ENCODE results near the gene ARHGDIG.

Gene ARHGDIG

GRCh38 chr16:290681-291405 is 10.5 kb downstream of the ARHGDIG start:
- no peaks in the 10 kb centered on the region for H3K9me3 ChIP-seq (ENCODE audit: control insufficient read depth, insufficient read depth, low read length)
- H3K36me3 ChIP-seq (ENCODE audit: insufficient read depth, low read length), result no peaks in the 10 kb centered on the region; the same call in none of the 2 replicates
- no peak overlapping the region for H3K9ac ChIP-seq (ENCODE audit: low read depth, low read length)
- no peaks in the 10 kb centered on the region for H3K4me1 ChIP-seq (ENCODE audit: insufficient read depth, low read length)

DNA sequence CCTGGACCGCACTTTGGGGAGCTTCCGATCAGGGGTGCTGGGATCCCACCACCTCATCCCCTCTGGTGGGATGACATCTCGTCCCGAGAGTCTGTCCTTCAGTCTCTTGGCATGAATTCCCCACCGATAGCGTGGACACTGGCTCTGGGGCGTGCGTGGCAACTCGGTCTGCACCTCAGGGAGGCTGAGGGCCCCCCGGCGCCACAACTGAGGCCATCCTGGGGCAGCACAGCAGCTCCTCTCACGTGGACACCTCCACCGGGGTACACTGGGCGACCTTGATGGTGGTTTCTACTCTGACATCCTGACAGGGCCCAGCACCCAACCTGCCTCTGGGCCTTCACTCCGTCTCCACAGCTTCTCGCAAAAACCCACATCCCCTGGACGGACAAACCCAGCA is 11.1 kb downstream of the ARHGDIG start:
- Histone ChIP-seq H3K9ac (ENCODE audit: low read depth, low read length) (no peak overlapping the region), H3K4me1 (ENCODE audit: insufficient read depth, low read length) (no peaks in the 10 kb centered on the region), H3K9me3 (ENCODE audit: control insufficient read depth, insufficient read depth, low read length) (no peaks in the 10 kb centered on the region), H3K36me3 (ENCODE audit: insufficient read depth, low read length) (no peaks in the 10 kb centered on the region; the same call in none of the 2 replicates)

DNA sequence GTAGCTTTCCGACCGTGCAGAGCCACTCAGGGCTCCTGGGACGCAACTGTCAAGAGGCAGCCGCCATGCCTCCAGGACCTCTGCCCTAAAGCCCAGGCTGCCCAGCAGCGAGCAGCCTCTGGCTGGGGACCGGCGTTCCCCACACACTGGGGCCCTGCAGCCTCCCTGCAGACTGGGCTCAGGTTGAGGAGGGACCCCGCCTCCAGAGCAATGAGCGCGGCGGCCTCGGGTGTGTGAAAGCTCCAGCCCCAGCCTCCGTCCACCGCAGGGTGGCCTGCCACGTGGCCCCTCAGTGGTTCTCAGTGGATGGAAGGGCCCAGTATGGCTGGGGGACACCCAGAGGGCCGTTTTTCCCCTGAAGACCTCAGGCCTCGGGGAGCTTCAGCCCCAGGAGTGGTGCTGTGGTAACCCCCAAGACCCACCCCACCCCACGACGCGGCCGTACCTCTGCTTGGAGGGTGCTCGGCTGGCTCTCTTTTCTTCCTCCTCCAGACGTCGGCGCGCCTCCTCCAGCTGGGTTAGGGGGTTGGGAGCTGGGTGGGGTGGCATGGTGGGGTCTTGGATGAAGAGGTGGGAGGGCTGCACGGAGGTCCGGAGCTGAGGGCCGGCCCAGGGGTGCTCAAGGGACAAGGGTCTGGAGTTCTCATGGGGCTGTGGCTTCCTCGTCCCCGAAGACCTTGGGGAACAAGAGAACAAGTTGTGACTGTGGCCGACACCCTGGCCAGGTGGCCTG is 12.8 kb downstream of the ARHGDIG start:
- H3K36me3 ChIP-seq (ENCODE audit: insufficient read depth, low read length), result no peaks in the 10 kb centered on the region; the same call in none of the 2 replicates
- no peaks in the 10 kb centered on the region for H3K9me3 ChIP-seq (ENCODE audit: control insufficient read depth, insufficient read depth, low read length)
- no peak overlapping the region for H3K9ac ChIP-seq (ENCODE audit: low read depth, low read length)
- H3K4me1 ChIP-seq (ENCODE audit: insufficient read depth, low read length), result no peaks in the 10 kb centered on the region

- no peaks in the 10 kb centered on the region; the same call in none of the 2 replicates for H3K36me3 ChIP-seq (ENCODE audit: insufficient read depth, low read length)
- H3K4me1 ChIP-seq (ENCODE audit: insufficient read depth, low read length), result no peaks in the 10 kb centered on the region
These were observed 15.9 kb downstream of the ARHGDIG start for GRCh38 chr16:296276-296675.

DNA sequence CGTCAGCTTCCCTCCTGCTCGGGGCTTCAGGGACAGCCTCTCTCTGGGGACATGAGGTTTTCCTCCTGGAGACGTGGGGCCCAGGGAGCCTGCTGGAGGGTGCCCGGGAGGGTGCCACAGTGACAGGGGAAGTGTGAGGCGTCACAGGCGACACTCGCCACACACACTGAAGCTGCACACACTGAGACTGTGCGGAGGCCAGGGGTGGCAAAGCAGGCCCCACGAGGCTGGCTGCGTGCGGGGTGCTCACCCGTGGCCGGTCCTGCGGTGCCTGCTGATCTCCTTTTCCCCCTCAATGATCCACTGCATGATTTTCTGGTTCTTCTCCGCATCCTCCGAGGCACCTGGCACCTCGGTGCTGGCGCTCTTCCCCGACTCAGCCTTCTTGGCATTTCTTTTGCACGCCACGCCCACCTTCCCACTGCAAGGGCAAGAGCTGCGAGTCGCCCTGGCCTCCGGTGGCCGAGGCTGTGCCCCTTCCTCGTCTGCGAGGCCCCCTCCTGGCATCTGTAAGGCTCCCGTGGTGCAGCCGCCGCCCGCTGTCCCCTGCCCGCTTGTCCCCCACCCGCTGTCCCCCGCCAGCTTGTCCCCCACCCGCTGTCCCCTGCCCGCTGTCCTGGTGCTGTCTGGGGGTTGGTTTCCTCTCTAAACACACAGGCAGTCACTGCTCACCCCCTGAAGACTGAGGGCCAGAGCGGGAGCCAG is 16.6 kb downstream of the ARHGDIG start:
- Histone ChIP-seq H3K9me3 (ENCODE audit: control insufficient read depth, insufficient read depth, low read length) (no peaks in the 10 kb centered on the region), H3K36me3 (ENCODE audit: insufficient read depth, low read length) (peaks cover under 1% of the 10 kb centered on the region; the same call in 1 of the 2 replicates), H3K9ac (ENCODE audit: low read depth, low read length) (no peak overlapping the region), H3K4me1 (ENCODE audit: insufficient read depth, low read length) (no peaks in the 10 kb centered on the region)

More at GRCh38 chr16:296276-296675, 15.9 kb downstream of the ARHGDIG start:
- H3K9me3 ChIP-seq (ENCODE audit: control insufficient read depth, insufficient read depth, low read length), result no peaks in the 10 kb centered on the region
- no peak overlapping the region for H3K9ac ChIP-seq (ENCODE audit: low read depth, low read length)

DNA sequence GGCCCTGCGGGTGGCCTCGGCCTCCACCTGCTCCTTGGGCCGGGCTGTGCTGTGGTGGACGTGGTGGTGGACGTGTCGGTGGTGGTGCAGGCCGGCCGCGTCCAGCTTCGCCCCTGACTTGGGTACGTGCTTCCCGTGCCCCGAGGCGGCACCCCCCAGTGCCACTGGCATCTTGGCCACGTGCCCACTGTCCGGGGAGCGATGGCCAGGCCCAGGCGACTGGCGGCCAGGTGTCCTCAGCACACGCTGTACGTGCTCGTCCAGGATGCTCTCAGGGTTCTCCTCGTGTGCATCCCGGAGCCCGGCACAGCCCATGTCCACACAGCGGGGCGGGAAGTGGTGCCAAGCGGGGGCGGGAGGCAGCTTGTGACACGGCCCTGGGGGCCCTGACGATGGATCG is 17.4 kb downstream of the ARHGDIG start:
- H3K36me3 ChIP-seq (ENCODE audit: insufficient read depth, low read length), result peaks cover 7% of the 10 kb centered on the region; the same call in 1 of the 2 replicates
- H3K9ac ChIP-seq (ENCODE audit: low read depth, low read length), result no peak overlapping the region
- H3K4me1 ChIP-seq (ENCODE audit: insufficient read depth, low read length), result no peaks in the 10 kb centered on the region
- H3K9me3 ChIP-seq (ENCODE audit: control insufficient read depth, insufficient read depth, low read length), result no peaks in the 10 kb centered on the region

GRCh38 chr16:301235-301634 is 20.8 kb downstream of the ARHGDIG start:
- Histone ChIP-seq H3K36me3 (ENCODE audit: insufficient read depth, low read length) (peaks cover 7% of the 10 kb centered on the region), H3K4me1 (ENCODE audit: insufficient read depth, low read length) (no peaks in the 10 kb centered on the region), H3K9ac (ENCODE audit: low read depth, low read length) (no peak overlapping the region), H3K9me3 (ENCODE audit: control insufficient read depth, insufficient read depth, low read length) (no peaks in the 10 kb centered on the region)

GRCh38 chr16:301950-302349 is 21.6 kb downstream of the ARHGDIG start:
- Histone ChIP-seq H3K4me1 (ENCODE audit: insufficient read depth, low read length) (no peaks in the 10 kb centered on the region), H3K9ac (ENCODE audit: low read depth, low read length) (no peak overlapping the region), H3K36me3 (ENCODE audit: insufficient read depth, low read length) (peaks cover 7% of the 10 kb centered on the region), H3K9me3 (ENCODE audit: control insufficient read depth, insufficient read depth, low read length) (no peaks in the 10 kb centered on the region)

GRCh38 chr16:303760-304505 is 23.5 kb downstream of the ARHGDIG start:
- no peak overlapping the region for H3K9ac ChIP-seq (ENCODE audit: low read depth, low read length)
- H3K36me3 ChIP-seq (ENCODE audit: insufficient read depth, low read length), result peaks cover 7% of the 10 kb centered on the region
- H3K9me3 ChIP-seq (ENCODE audit: control insufficient read depth, insufficient read depth, low read length), result no peaks in the 10 kb centered on the region

DNA sequence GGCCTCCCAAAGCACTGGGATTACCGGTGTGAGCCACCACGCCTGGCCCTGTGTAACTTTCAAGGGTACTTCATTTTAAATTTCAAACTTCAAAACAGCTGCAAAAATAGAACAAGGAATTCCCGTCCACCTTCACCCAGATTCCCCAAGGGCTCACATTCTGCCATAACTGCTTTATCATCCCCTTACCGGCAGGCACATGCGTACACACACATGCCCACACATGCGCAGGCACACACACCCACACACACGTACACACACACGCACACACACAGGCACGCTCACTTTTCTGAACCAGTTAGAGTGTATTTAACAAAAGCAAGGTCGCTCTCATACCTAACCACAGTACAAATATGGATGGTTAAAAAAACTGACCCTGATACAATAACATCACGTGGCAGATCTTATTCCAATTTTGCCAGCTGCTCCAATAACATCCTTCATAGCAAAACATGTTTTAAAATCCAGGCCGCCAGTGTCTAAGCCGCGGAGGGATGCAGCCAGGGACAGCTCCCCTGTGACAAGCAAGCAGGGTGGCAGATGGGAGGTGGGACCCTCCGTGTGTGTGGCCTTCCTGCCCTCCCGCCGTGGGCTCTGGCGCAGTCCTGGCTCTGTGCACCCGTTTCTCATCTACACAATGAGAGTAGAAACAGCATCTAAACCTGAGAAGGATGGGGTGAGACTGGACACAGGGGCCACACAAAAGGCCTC is 25.7 kb downstream of the ARHGDIG start:
- peaks cover 7% of the 10 kb centered on the region for H3K36me3 ChIP-seq (ENCODE audit: insufficient read depth, low read length)
- H3K4me1 ChIP-seq (ENCODE audit: insufficient read depth, low read length), result no peaks in the 10 kb centered on the region
- no peaks in the 10 kb centered on the region for H3K9me3 ChIP-seq (ENCODE audit: control insufficient read depth, insufficient read depth, low read length)
- no peak overlapping the region for H3K9ac ChIP-seq (ENCODE audit: low read depth, low read length)

More at GRCh38 chr16:303760-304505, 23.5 kb downstream of the ARHGDIG start:
- no peaks in the 10 kb centered on the region for H3K4me1 ChIP-seq (ENCODE audit: insufficient read depth, low read length)

GRCh38 chr16:306911-307370 is 26.6 kb downstream of the ARHGDIG start:
- no peaks in the 10 kb centered on the region for H3K9me3 ChIP-seq (ENCODE audit: control insufficient read depth, insufficient read depth, low read length)
- peaks cover 8% of the 10 kb centered on the region for H3K36me3 ChIP-seq (ENCODE audit: insufficient read depth, low read length)
- no peaks in the 10 kb centered on the region for H3K4me1 ChIP-seq (ENCODE audit: insufficient read depth, low read length)
- H3K9ac ChIP-seq (ENCODE audit: low read depth, low read length), result no peak overlapping the region

DNA sequence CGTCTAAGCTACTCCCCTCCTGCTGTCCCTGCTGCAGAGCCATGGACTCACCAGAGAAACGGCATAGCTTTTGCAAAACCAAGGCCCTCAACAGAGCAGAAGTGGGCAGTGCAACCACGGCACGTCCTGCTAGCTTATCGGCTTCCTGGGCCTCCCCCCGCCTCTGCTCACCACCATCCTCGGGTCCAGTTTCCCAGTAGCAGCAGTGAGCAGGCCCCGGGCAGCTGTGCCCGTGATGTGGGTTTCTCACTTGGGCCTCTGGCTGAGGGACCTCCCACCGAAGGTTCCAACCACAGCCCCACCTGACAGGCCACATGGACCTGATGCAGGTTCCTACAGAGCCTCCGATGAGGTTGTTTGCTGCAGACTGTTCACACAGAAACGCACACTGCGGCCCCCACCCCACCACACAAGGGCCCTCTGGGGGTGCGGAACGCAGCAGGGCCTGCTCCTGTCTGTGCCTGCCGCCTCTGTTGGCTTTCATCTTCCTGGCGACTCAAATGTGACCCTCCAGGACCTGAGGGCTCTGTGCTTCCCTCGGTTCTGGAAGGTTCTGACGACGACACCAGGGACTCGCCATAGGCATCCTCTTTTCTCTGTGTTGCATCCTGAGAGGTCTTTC is 27.4 kb downstream of the ARHGDIG start:
- Histone ChIP-seq H3K4me1 (ENCODE audit: insufficient read depth, low read length) (no peaks in the 10 kb centered on the region), H3K9ac (ENCODE audit: low read depth, low read length) (no peak overlapping the region), H3K36me3 (ENCODE audit: insufficient read depth, low read length) (peaks cover 2% of the 10 kb centered on the region; the same call in 1 of the 2 replicates), H3K9me3 (ENCODE audit: control insufficient read depth, insufficient read depth, low read length) (no peaks in the 10 kb centered on the region)

GRCh38 chr16:309476-309875 is 29.1 kb downstream of the ARHGDIG start:
- Histone ChIP-seq H3K9ac (ENCODE audit: low read depth, low read length) (no peak overlapping the region), H3K4me1 (ENCODE audit: insufficient read depth, low read length) (no peaks in the 10 kb centered on the region), H3K36me3 (ENCODE audit: insufficient read depth, low read length) (peaks cover 2% of the 10 kb centered on the region; the same call in 1 of the 2 replicates), H3K9me3 (ENCODE audit: control insufficient read depth, insufficient read depth, low read length) (no peaks in the 10 kb centered on the region)

Measured in ES-I3 (cell line).